MM.1S (cell line): ENCODE results near the gene CAMK4.

Source experiments
- DNase-seq: peaks from one replicate; pipeline ENCODE4 v3.0.0-alpha.2; 2015
- H2AFZ ChIP-seq: fragments of 300-600 bp; sonication (generic); 2 replicates; pipeline ENCODE4 v1.6.0; 2016; ENCODE audit warnings: antibody characterized with exemption, low read length
- H3F3A ChIP-seq: fragments of 300-600 bp; sonication (generic); 2 replicates; pipeline ENCODE4 v1.6.1; 2016; ENCODE audit warnings: mild to moderate bottlenecking, antibody characterized with exemption, low read length, moderate library complexity, mixed read lengths; ENCODE audit not compliant: insufficient read depth
- H3K27ac ChIP-seq: fragments of 300-600 bp; sonication (generic); 2 replicates; pipeline ENCODE4 v1.5.1; 2016; ENCODE audit warnings: mild to moderate bottlenecking, low read length
- H3K27me3 ChIP-seq: fragments of 300-600 bp; sonication (generic); replicated peaks from 2 replicates; pipeline ENCODE4 v1.6.0; 2016; ENCODE audit warnings: low read length; ENCODE audit not compliant: insufficient read depth
- H3K36me3 ChIP-seq: fragments of 300-600 bp; sonication (generic); replicated peaks from 2 replicates; pipeline ENCODE4 v1.6.1; 2016; ENCODE audit warnings: mild to moderate bottlenecking, low read length, mixed read lengths; ENCODE audit not compliant: insufficient read depth
- H3K4me1 ChIP-seq: fragments of 300-600 bp; sonication (generic); 2 replicates; pipeline ENCODE4 v1.6.1; 2016; ENCODE audit warnings: low read length, mixed read lengths
- H3K4me2 ChIP-seq: fragments of 300-600 bp; sonication (generic); 2 replicates; pipeline ENCODE4 v1.6.0; 2016; ENCODE audit warnings: low read depth, low read length
- H3K4me3 ChIP-seq: fragments of 300-600 bp; sonication (generic); 2 replicates; pipeline ENCODE4 v1.5.1; 2016; ENCODE audit warnings: low read length, mixed read lengths
- H3K79me2 ChIP-seq: fragments of 300-600 bp; sonication (generic); 2 replicates; pipeline ENCODE4 v1.6.1; 2016; ENCODE audit warnings: mixed run types, low read length, mixed read lengths
- H3K9ac ChIP-seq: fragments of 300-600 bp; sonication (generic); 2 replicates; pipeline ENCODE4 v1.6.1; 2016; ENCODE audit warnings: low read length, mixed read lengths
- H3K9me2 ChIP-seq: fragments of 300-600 bp; sonication (generic); replicated peaks from 2 replicates; pipeline ENCODE4 v1.6.1; 2016; ENCODE audit warnings: mild to moderate bottlenecking, low read length, mixed read lengths; ENCODE audit not compliant: insufficient read depth
- H3K9me3 ChIP-seq: fragments of 300-600 bp; sonication (generic); replicated peaks from 2 replicates; pipeline ENCODE4 v1.6.1; 2016; ENCODE audit warnings: mild to moderate bottlenecking, low read length, mixed read lengths; ENCODE audit not compliant: insufficient read depth
- H4K20me1 ChIP-seq: fragments of 300-600 bp; sonication (generic); 2 replicates; pipeline ENCODE4 v1.6.1; 2016; ENCODE audit warnings: mild to moderate bottlenecking, low read length, moderate library complexity, mixed read lengths; ENCODE audit not compliant: insufficient read depth
- EZH2 ChIP-seq: fragments of 300-600 bp; sonication (generic); optimal IDR thresholded peaks from 2 replicates; pipeline ENCODE3; 2017; ENCODE audit warnings: low read depth, mild to moderate bottlenecking, antibody characterized with exemption, low read length, mixed read lengths
- EZH2phosphoT487 ChIP-seq: fragments of 300-600 bp; sonication (generic); IDR thresholded peaks from 2 replicates; pipeline ENCODE4 v1.6.1; 2018; ENCODE audit warnings: antibody characterized with exemption, low read length
- TF ChIP-seq, protein P1 (sequence below): fragments of 300-600 bp; sonication (generic); IDR thresholded peaks from 2 replicates; pipeline ENCODE4 v1.5.1; 2016; ENCODE audit warnings: antibody characterized with exemption, low read length, mixed read lengths

Gene CAMK4

DNA sequence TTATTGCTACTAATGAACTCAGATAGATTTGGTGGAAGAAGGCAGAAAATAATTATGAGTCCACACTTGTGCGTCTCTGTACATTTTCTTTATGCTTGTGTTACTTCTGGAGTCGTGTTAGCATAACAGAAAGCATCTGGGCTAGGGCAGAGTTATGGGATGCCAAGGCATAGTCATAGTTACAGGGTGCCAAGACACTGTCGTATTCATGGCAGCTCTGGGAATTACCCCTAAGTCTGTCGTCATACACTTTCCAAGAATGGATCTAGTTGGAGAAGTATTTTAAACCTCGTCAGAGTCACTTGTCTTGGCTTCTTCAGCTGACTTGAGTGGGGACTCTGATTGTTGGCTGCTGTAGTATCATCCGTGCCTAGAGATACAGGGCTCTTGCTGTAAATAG, 27.7 kb downstream of the CAMK4 start:
- Histone ChIP-seq H4K20me1 (no peaks in the 10 kb centered on the region), H2AFZ (no peak overlapping the region), H3K4me1 (peaks cover 33% of the 10 kb centered on the region), H3F3A (peaks cover 24% of the 10 kb centered on the region), H3K36me3 (no peaks in the 10 kb centered on the region), H3K9me2 (no peaks in the 10 kb centered on the region), H3K27me3 (no peaks in the 10 kb centered on the region), H3K9ac (no peak overlapping the region), H3K79me2 (no peaks in the 10 kb centered on the region), H3K27ac (no peak overlapping the region), H3K4me2 (no peak overlapping the region), H3K9me3 (no peaks in the 10 kb centered on the region), H3K4me3 (no peak overlapping the region)
- TF ChIP-seq EZH2 (no peak), EZH2phosphoT487 (no peak)
- TF ChIP-seq, protein P1, sequence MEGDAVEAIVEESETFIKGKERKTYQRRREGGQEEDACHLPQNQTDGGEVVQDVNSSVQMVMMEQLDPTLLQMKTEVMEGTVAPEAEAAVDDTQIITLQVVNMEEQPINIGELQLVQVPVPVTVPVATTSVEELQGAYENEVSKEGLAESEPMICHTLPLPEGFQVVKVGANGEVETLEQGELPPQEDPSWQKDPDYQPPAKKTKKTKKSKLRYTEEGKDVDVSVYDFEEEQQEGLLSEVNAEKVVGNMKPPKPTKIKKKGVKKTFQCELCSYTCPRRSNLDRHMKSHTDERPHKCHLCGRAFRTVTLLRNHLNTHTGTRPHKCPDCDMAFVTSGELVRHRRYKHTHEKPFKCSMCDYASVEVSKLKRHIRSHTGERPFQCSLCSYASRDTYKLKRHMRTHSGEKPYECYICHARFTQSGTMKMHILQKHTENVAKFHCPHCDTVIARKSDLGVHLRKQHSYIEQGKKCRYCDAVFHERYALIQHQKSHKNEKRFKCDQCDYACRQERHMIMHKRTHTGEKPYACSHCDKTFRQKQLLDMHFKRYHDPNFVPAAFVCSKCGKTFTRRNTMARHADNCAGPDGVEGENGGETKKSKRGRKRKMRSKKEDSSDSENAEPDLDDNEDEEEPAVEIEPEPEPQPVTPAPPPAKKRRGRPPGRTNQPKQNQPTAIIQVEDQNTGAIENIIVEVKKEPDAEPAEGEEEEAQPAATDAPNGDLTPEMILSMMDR, result no peak
- DNase-seq, result no peak

DNA sequence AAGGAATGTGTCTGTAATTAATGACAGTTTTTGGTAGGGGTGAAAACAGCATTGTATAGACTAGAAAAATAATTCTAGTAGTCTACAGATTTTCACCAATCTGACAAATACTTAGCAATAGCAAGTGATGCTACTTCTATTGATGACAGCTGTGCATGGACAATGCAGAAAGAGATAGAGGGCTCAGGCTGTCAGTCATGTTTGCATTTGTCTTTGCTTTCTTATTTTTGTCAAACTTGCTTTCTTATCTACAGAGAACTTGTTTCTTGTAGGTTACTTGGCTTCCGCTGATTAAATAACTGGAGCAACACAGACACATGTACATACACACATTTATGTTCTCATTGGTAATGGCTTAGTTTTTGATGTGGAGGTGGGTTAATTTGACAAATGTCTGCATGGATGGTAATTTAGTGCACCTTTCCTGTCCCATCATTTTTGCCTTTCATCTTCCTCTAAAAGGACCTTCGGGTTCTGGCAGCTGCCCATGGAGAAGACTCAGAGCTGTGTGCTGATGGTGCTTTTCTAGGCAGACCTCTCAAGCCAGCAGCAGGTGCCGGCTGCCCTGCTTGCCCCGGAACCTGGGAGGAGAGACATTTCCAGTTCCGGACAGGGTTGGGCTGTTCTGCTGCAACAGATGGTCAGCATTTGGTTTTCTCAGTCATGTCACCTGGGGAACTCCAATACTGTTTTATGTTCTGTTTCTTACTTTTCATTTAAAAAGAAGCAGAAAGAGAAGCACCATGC, 28.8 kb downstream of the CAMK4 start:
- peak overlapping the region; percentile 84 for H3K27ac ChIP-seq
- no peaks in the 10 kb centered on the region for H3K36me3 ChIP-seq
- DNase-seq, result peak; percentile 89
- H4K20me1 ChIP-seq, result no peaks in the 10 kb centered on the region
- no peaks in the 10 kb centered on the region for H3K27me3 ChIP-seq
- H3K4me3 ChIP-seq, result no peak overlapping the region; the same call in 1 of the 2 replicates
- H2AFZ ChIP-seq, result peak overlapping the region; percentile 10; the same call in 1 of the 2 replicates
- H3K4me1 ChIP-seq, result peaks cover 33% of the 10 kb centered on the region
- no peaks in the 10 kb centered on the region for H3K79me2 ChIP-seq
- TF ChIP-seq, protein P1, result no peak
- TF ChIP-seq EZH2 (no peak), EZH2phosphoT487 (no peak)
- no peak overlapping the region for H3K9ac ChIP-seq
- peaks cover 24% of the 10 kb centered on the region for H3F3A ChIP-seq
- no peaks in the 10 kb centered on the region for H3K9me3 ChIP-seq
- no peaks in the 10 kb centered on the region for H3K9me2 ChIP-seq
- peak overlapping the region; percentile 28 for H3K4me2 ChIP-seq

DNA sequence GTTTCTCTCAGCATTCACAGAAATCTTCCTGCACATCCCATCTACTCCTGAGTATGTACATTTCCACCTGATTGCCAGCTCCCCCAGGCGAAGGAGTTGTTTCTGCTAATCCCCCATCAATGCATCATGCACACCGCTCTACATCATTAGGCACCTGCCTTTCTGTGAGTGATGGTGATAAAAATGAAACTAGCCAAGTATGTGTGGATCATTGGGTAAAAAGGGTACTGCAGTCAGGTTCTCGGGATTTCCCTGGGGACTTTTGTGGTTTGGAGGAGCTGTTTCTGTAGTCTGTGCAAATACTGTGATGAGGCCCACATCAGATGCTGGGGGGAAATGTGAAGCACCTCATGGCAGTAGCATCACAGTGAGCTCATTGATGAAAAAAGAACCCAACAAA, 30.4 kb downstream of the CAMK4 start:
- no peaks in the 10 kb centered on the region for H3K79me2 ChIP-seq
- peak; percentile 82 for DNase-seq
- peak overlapping the region; percentile 48; the same call in 1 of the 2 replicates for H2AFZ ChIP-seq
- H3K27ac ChIP-seq, result peak overlapping the region; percentile 84
- peaks cover 24% of the 10 kb centered on the region for H3F3A ChIP-seq
- H4K20me1 ChIP-seq, result no peaks in the 10 kb centered on the region
- peak overlapping the region; percentile 17 for H3K4me2 ChIP-seq
- no peak for TF ChIP-seq EZH2phosphoT487
- TF ChIP-seq EZH2, result no peak
- TF ChIP-seq, protein P1, result no peak
- no peaks in the 10 kb centered on the region for H3K9me3 ChIP-seq
- no peaks in the 10 kb centered on the region for H3K27me3 ChIP-seq
- no peaks in the 10 kb centered on the region for H3K36me3 ChIP-seq
- peaks cover 33% of the 10 kb centered on the region for H3K4me1 ChIP-seq
- H3K9ac ChIP-seq, result peak overlapping the region; percentile 28; the same call in 1 of the 2 replicates
- no peaks in the 10 kb centered on the region for H3K9me2 ChIP-seq
- no peak overlapping the region for H3K4me3 ChIP-seq
